H7 (cell line): ENCODE data around the gene GSTM2. TPM values are rescaled to one million over a fixed set of nuclear protein-coding genes. Genes with fewer than 3 reads are reported as not detected.
A peak's percentile ranks its signal among the peaks of the same experiment; 100 is the strongest.

Source experiments
- DNase-seq: peaks from one replicate; pipeline ENCODE4 v3.0.0; 2012
- H3K27me3 ChIP-seq: 2 replicates; pipeline ENCODE4 v1.6.0; 2011; ENCODE audit warnings: mild to moderate bottlenecking, low read length; ENCODE audit not compliant: control insufficient read depth, insufficient read depth
- H3K36me3 ChIP-seq: replicated peaks from 2 replicates; pipeline ENCODE4 v1.5.1; 2011; ENCODE audit warnings: low read length; ENCODE audit not compliant: control insufficient read depth, insufficient read depth
- H3K4me3 ChIP-seq: 2 replicates; pipeline ENCODE4 v1.5.1; 2011; ENCODE audit warnings: low read depth, mild to moderate bottlenecking, control low read depth, low read length, moderate library complexity; ENCODE audit not compliant: insufficient read depth
- total RNA-seq: library from RNA; depleted of rRNA; stranded (reverse); fragments of >200 nt; shearing (Covaris generic); gene quantifications from 2 replicates; pipeline ENCODE4 v1.2.3, GENCODE V29; 2014; rRNA removed

Gene GSTM2
- total RNA-seq, 1 experiment from 2014 or later = 10.8 TPM

GRCh38 chr1:109717729-109718128, 49.9 kb downstream of the GSTM2 start:
- Histone ChIP-seq H3K4me3 (no peak overlapping the region), H3K36me3 (no peaks in the 10 kb centered on the region), H3K27me3 (no peaks in the 10 kb centered on the region; the same call in 1 of the 2 replicates)
- no peak for DNase-seq

DNA sequence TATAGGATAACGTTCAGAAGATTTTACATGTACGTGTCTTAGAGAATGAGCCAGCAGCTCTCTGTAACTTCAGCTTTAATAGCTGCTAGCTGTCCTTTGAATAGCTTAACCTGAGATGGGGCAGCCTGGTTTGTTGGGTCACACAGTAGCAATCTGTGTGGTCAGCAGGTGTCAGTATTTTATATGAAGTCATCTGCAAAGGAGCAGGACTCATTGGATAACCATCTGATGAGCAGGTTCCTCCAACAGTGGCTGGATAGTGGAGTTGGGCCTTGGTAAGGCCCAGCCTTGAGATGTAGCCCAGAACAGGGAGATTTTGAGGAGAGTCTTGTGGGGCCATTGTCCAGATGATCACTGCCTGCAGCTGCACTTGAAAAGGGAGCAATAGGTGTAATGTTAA, 50.6 kb downstream of the GSTM2 start:
- H3K27me3 ChIP-seq = no peaks in the 10 kb centered on the region; the same call in 1 of the 2 replicates
- H3K4me3 ChIP-seq = no peak overlapping the region
- no peaks in the 10 kb centered on the region for H3K36me3 ChIP-seq
- peak; percentile 54 for DNase-seq

DNA sequence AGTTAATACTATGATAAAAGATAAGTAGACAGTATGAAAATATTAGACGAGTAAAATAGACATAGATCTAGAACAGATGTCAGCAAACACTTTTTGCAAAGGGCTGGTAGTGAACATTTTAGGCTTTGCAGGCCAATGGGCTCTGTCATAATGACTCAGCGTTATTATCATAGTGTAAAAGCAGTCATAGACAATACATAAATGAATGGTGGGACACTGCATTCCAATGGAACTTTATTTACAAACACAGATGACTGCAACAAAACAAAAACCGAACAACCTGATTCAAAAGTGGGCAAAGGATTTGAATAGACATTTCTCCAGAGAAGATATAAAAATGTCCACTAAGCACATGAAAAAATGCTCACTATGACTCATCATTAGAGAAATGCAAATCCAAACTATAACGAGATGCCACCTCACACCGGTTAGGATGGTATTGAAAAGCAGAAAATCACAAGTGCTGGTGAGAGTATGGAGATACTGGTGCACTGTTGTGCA, 51.5 kb downstream of the GSTM2 start:
- DNase-seq = no peak
- Histone ChIP-seq H3K27me3 (no peaks in the 10 kb centered on the region; the same call in 1 of the 2 replicates), H3K4me3 (no peak overlapping the region), H3K36me3 (no peaks in the 10 kb centered on the region)

GRCh38 chr1:109721042-109721441, 53.2 kb downstream of the GSTM2 start:
- Histone ChIP-seq H3K36me3 (no peaks in the 10 kb centered on the region), H3K4me3 (no peak overlapping the region)

GRCh38 chr1:109721971-109722370, 54.1 kb downstream of the GSTM2 start:
- H3K4me3 ChIP-seq = no peak overlapping the region
- no peak for DNase-seq
- H3K36me3 ChIP-seq = no peaks in the 10 kb centered on the region
- H3K27me3 ChIP-seq = no peaks in the 10 kb centered on the region; the same call in 1 of the 2 replicates

More at GRCh38 chr1:109721042-109721441, 53.2 kb downstream of the GSTM2 start:
- no peak for DNase-seq
- no peaks in the 10 kb centered on the region; the same call in 1 of the 2 replicates for H3K27me3 ChIP-seq

DNA sequence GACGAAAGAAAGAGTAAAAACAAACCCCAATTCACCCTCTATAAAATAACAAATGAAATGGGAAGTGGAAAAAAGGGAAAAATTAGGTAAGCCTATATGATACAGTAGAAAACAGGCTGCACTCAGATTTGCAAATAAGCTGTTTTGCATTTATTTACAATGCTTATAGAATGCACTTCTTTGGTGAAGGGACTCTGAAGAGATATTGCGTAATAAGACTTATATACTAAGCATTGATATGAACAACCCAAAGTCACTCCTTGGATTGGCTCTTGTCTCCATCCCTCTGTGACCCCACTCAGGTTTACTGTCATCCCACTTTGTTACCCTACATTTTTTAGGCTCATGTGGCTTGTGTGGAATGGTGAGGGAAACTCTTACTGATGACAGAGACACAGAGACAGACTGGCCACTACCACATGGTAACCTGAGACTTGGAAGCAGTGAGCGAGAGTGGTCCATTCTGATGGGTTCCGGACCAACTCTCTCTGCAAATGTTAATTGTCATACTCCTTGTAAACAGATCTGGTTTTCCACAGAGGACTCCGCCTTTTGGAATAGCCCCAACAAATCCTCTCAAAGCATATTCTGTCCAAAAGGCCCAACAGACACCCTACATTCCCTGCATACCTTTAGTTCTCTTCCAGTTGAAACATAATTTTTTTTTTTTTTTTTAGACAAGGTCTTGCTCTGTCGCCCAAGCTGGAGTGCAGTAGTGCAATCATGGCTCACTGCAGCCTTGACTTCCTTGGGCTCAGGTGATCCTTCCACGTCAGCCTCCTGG, 55.2 kb downstream of the GSTM2 start:
- Histone ChIP-seq H3K27me3 (no peaks in the 10 kb centered on the region), H3K4me3 (no peak overlapping the region), H3K36me3 (no peaks in the 10 kb centered on the region)
- no peak for DNase-seq

Other genes with a start within 250 kb of the GSTM2 start
- 141 and 142 TPM in 2 replicates for gene PSMA5, start 241.6 kb upstream of the GSTM2 start, total RNA-seq
- 1.1 and 4.4 TPM in 2 replicates for gene SYPL2, start 201.5 kb upstream of the GSTM2 start, total RNA-seq
- gene ATXN7L2, start 184.2 kb upstream of the GSTM2 start, total RNA-seq = 9.6 and 9.9 TPM in 2 replicates
- gene CYB561D1, start 174.0 kb upstream of the GSTM2 start, total RNA-seq = 3.1 and 4.2 TPM in 2 replicates
- gene AMIGO1, start 158.3 kb upstream of the GSTM2 start, total RNA-seq = 1.1 and 1.9 TPM in 2 replicates
- gene GPR61, start 128.2 kb upstream of the GSTM2 start, total RNA-seq = 0.17 TPM in 1 of 2 replicates, not detected in the other
- 13.3 and 14.6 TPM in 2 replicates for gene GNAI3, start 119.4 kb upstream of the GSTM2 start, total RNA-seq
- not detected in 2 replicates for gene GNAT2, start 48.4 kb upstream of the GSTM2 start, total RNA-seq
- gene AMPD2, start 48.2 kb upstream of the GSTM2 start, total RNA-seq = 78.0 and 83.7 TPM in 2 replicates
- gene GSTM4, start 12.0 kb upstream of the GSTM2 start, total RNA-seq = 31.2 and 43.2 TPM in 2 replicates
- not detected in 2 replicates for gene GSTM1, start 19.8 kb downstream of the GSTM2 start, total RNA-seq
- gene GSTM5, start 44.2 kb downstream of the GSTM2 start, total RNA-seq = not detected in 2 replicates
- 24.7 and 27.3 TPM in 2 replicates for gene GSTM3, start 73.0 kb downstream of the GSTM2 start, total RNA-seq
- gene EPS8L3, start 95.9 kb downstream of the GSTM2 start, total RNA-seq = not detected in 2 replicates
- gene CSF1, start 242.8 kb downstream of the GSTM2 start, total RNA-seq = 5.5 and 6.9 TPM in 2 replicates